IMR-90 (cell line): ENCODE data around the gene SALL2. TPM values are rescaled to one million over a fixed set of nuclear protein-coding genes. Genes with fewer than 3 reads are reported as not detected.

ENCODE experiments used
- ATAC-seq: fragments of 200-7000 bp; cut with Tn5 transposase; 2 replicates; pipeline ENCODE4 v1.9.1; 2020; ENCODE audit warnings: low read depth, mild to moderate bottlenecking, moderate library complexity
- BruUV-seq: library from RNA; stranded (reverse); fragments of 400-500 nt; replicated peaks from 2 replicates; lab custom pipeline; 2021; lab: Mats Ljungman, UMichigan
- CTCF ChIA-PET: fragments of 300-600 bp; formaldehyde crosslinking; extraction: SDS; loops from one replicate; lab custom pipeline; 2021; ENCODE audit warnings: antibody characterized with exemption; lab: Yijun Ruan, JAX
- POLR2A ChIA-PET: fragments of 300-600 bp; sonication (Branson Sonifier 250); formaldehyde crosslinking; loops from one replicate; lab custom pipeline; 2022; ENCODE audit warnings: antibody characterized with exemption; ENCODE audit not compliant: unreplicated experiment; lab: Charles Lee
- DNase-seq: peaks from one replicate; pipeline ENCODE4 v3.0.0; 2013
- H2AFZ ChIP-seq: replicated peaks from 2 replicates; pipeline ENCODE3; 2013; ENCODE audit warnings: low read length, mild to moderate bottlenecking; ENCODE audit not compliant: poor library complexity
- H2AK5ac ChIP-seq: 2 replicates; pipeline ENCODE4 v1.6.1; 2013; ENCODE audit warnings: low read depth, low read length, inconsistent platforms
- H2AK9ac ChIP-seq: replicated peaks from 2 replicates; pipeline ENCODE3; 2013; ENCODE audit warnings: mild to moderate bottlenecking, low read depth, low read length, moderate library complexity; ENCODE audit not compliant: poor library complexity
- H2BK120ac ChIP-seq: 2 replicates; pipeline ENCODE4 v1.6.1; 2013; ENCODE audit warnings: low read depth, low read length, inconsistent platforms
- H2BK15ac ChIP-seq: 3 replicates; pipeline ENCODE4 v1.6.1; 2013; ENCODE audit warnings: low read depth, low read length, inconsistent platforms
- H2BK20ac ChIP-seq: 2 replicates; pipeline ENCODE4 v1.6.1; 2013; ENCODE audit warnings: low read depth, mild to moderate bottlenecking, inconsistent platforms, low read length, moderate library complexity
- H2BK5ac ChIP-seq: 2 replicates; pipeline ENCODE4 v1.6.1; 2013; ENCODE audit warnings: mild to moderate bottlenecking, low read depth, low read length, inconsistent platforms; ENCODE audit not compliant: poor library complexity, severe bottlenecking
- H3K14ac ChIP-seq: replicated peaks from 2 replicates; pipeline ENCODE4 v1.6.1; 2013; ENCODE audit warnings: low read depth, low read length, inconsistent platforms
- H3K18ac ChIP-seq: 2 replicates; pipeline ENCODE4 v1.6.1; 2013; ENCODE audit warnings: low read depth, low read length, control low read depth
- H3K23ac ChIP-seq: 2 replicates; pipeline ENCODE4 v1.6.1; 2013; ENCODE audit warnings: low read depth, low read length, inconsistent platforms
- H3K27ac ChIP-seq: 2 replicates; pipeline ENCODE4 v1.5.1; 2013; ENCODE audit warnings: mild to moderate bottlenecking, control low read depth, low read length; ENCODE audit not compliant: insufficient read depth
- H3K27me3 ChIP-seq: 2 replicates; pipeline ENCODE4 v1.6.1; 2013; ENCODE audit warnings: low read length; ENCODE audit not compliant: control insufficient read depth, insufficient read depth
- H3K36me3 ChIP-seq: 2 replicates; pipeline ENCODE4 v1.6.1; 2013; ENCODE audit warnings: low read length, mixed read lengths; ENCODE audit not compliant: control insufficient read depth, insufficient read depth
- H3K4ac ChIP-seq: 2 replicates; pipeline ENCODE4 v1.6.1; 2013; ENCODE audit warnings: low read depth, low read length, inconsistent platforms
- H3K4me1 ChIP-seq: 2 replicates; pipeline ENCODE4 v1.6.1; 2013; ENCODE audit warnings: low read length, mixed read lengths; ENCODE audit not compliant: control insufficient read depth, insufficient read depth
- H3K4me2 ChIP-seq: 2 replicates; pipeline ENCODE4 v1.6.1; 2013; ENCODE audit warnings: low read depth, mild to moderate bottlenecking, control low read depth, low read length, moderate library complexity
- H3K4me3 ChIP-seq: 2 replicates; pipeline ENCODE4 v1.5.1; 2013; ENCODE audit warnings: low read depth, mild to moderate bottlenecking, control low read depth, low read length, moderate library complexity; ENCODE audit not compliant: insufficient read depth
- H3K56ac ChIP-seq: 2 replicates; pipeline ENCODE4 v1.6.1; 2013; ENCODE audit warnings: low read length, inconsistent platforms; ENCODE audit not compliant: insufficient read depth; ENCODE audit errors: extremely low read depth
- H3K79me1 ChIP-seq, 2 experiments: 2 replicates each; pipeline ENCODE4 v1.6.1; 2013; ENCODE audit warnings: low read length in 2 of 2, inconsistent platforms in 1 of 2, low read depth in 1 of 2
- H3K9ac ChIP-seq: 2 replicates; pipeline ENCODE4 v1.6.1; 2013; ENCODE audit warnings: low read depth, low read length, control low read depth
- H3K9me1 ChIP-seq: 2 replicates; pipeline ENCODE4 v1.6.1; 2013; ENCODE audit warnings: low read length, inconsistent platforms; ENCODE audit not compliant: insufficient read depth
- H3K9me3 ChIP-seq: 2 replicates; pipeline ENCODE4 v1.6.1; 2013; ENCODE audit warnings: low read length; ENCODE audit not compliant: control insufficient read depth, insufficient read depth
- H4K20me1 ChIP-seq: 2 replicates; pipeline ENCODE4 v1.6.1; 2013; ENCODE audit warnings: low read length, inconsistent platforms; ENCODE audit not compliant: insufficient read depth
- H4K5ac ChIP-seq: 2 replicates; pipeline ENCODE4 v1.6.1; 2013; ENCODE audit warnings: mild to moderate bottlenecking, low read depth, low read length, control low read depth
- H4K8ac ChIP-seq, 2 experiments: 2 replicates each; pipeline ENCODE4 v1.6.1; 2013; ENCODE audit warnings: low read depth in 2 of 2, low read length in 2 of 2, control low read depth in 1 of 2, inconsistent platforms in 1 of 2
- H4K91ac ChIP-seq: 2 replicates; pipeline ENCODE4 v1.6.1; 2013; ENCODE audit warnings: low read depth, low read length, inconsistent platforms; ENCODE audit not compliant: insufficient read depth
- BHLHE40 ChIP-seq: fragments of 150-350 bp; IDR thresholded peaks from 2 replicates; pipeline ENCODE4 v1.6.1; 2016; ENCODE audit warnings: mild to moderate bottlenecking, low read depth, low read length
- CTCF ChIP-seq: conservative IDR thresholded peaks from 2 replicates; pipeline ENCODE4 v1.5.1; 2012; ENCODE audit warnings: mild to moderate bottlenecking, low read depth, low read length, improper control_type of control experiment
- FOS ChIP-seq: fragments of 150-350 bp; IDR thresholded peaks from 2 replicates; pipeline ENCODE4 v1.6.1; 2016; ENCODE audit warnings: low read depth, low read length
- MAFK ChIP-seq: IDR thresholded peaks from 2 replicates; pipeline ENCODE4 v1.6.1; 2012; ENCODE audit warnings: low read depth, low read length, improper control_type of control experiment
- MAZ ChIP-seq: IDR thresholded peaks from 2 replicates; pipeline ENCODE4 v1.6.1; 2012; ENCODE audit warnings: low read depth, mild to moderate bottlenecking, low read length, improper control_type of control experiment, moderate library complexity, borderline replicate concordance
- POLR2A ChIP-seq: IDR thresholded peaks from 2 replicates; pipeline ENCODE4 v1.6.1; 2012; ENCODE audit warnings: mild to moderate bottlenecking, low read depth, low read length
- RCOR1 ChIP-seq: IDR thresholded peaks from 2 replicates; pipeline ENCODE4 v1.6.1; 2012; ENCODE audit warnings: mild to moderate bottlenecking, low read length, improper control_type of control experiment; ENCODE audit not compliant: insufficient replicate concordance
- RFX5 ChIP-seq: IDR thresholded peaks from 2 replicates; pipeline ENCODE4 v1.8.0; 2012; ENCODE audit warnings: low read depth, mild to moderate bottlenecking, low read length, moderate library complexity
- SMC3 ChIP-seq: fragments of 150-350 bp; IDR thresholded peaks from 2 replicates; pipeline ENCODE4 v1.6.1; 2016; ENCODE audit warnings: low read depth, mild to moderate bottlenecking, antibody characterized with exemption, low read length, moderate library complexity
- WGBS, 2 experiments: methylation state at CpG; one replicate each; pipeline versions ENCODE4 v1.1.5 to v1.1.7; 2013; ENCODE audit warnings: missing lambda C conversion rate in 2 of 2; ENCODE audit not compliant: insufficient read length in 1 of 2; ENCODE audit errors: extremely low coverage in 2 of 2; 5-methylcytosine and 5-hydroxymethylcytosine counted together
- dilution Hi-C: fragments of 300-500 bp; cut with HindIII; formaldehyde crosslinking; loops from one replicate; pipeline ENCODE4 v1.14.3; 2018; ENCODE audit warnings: low sequenced_read_pairs; ENCODE audit not compliant: unreplicated experiment
- in situ Hi-C: fragments of 300-500 bp; cut with MboI; formaldehyde crosslinking; loops from 3 replicates; pipeline ENCODE4 v1.14.3; 2019; ENCODE audit warnings: low sequenced_read_pairs, inconsistent platforms, mixed read lengths
- intact Hi-C: fragments of 100-400 bp; cut with micrococcal nuclease; formaldehyde crosslinking; loops from 2 replicates; pipeline ENCODE4 v1.10.0; 2022
- polyA plus RNA-seq, 3 experiments: library from polyadenylated mRNA; depleted of rRNA; stranded (reverse); fragments of >200 nt; gene quantifications; 2 replicates each; pipeline ENCODE4 v1.2.3, GENCODE V29; 2012; ENCODE audit warnings: low replicate concordance in 1 of 3
- total RNA-seq: library from RNA; depleted of rRNA; stranded (reverse); fragments of >200 nt; gene quantifications from 2 replicates; pipeline ENCODE4 v1.2.3, GENCODE V29; 2012
- TF ChIP-seq, protein P1 (sequence below): fragments of 150-350 bp; IDR thresholded peaks from 2 replicates; pipeline ENCODE4 v1.6.1; 2017; ENCODE audit warnings: mild to moderate bottlenecking, antibody characterized with exemption, low read length, low read depth

The SALL2 gene
- total and polyA plus RNA-seq, 2 of the 4 experiments (the other 2 are of a cell fraction): 2.9 to 10.1 TPM

- TF ChIP-seq, protein P1, sequence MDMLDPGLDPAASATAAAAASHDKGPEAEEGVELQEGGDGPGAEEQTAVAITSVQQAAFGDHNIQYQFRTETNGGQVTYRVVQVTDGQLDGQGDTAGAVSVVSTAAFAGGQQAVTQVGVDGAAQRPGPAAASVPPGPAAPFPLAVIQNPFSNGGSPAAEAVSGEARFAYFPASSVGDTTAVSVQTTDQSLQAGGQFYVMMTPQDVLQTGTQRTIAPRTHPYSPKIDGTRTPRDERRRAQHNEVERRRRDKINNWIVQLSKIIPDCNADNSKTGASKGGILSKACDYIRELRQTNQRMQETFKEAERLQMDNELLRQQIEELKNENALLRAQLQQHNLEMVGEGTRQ: no peak
Observed at GRCh38 chr14:21524575-21525490, 1.3 kb downstream of the SALL2 start (continued).

GRCh38 chr14:21523203-21523602 is 2.9 kb downstream of the SALL2 start:
- TF ChIP-seq BHLHE40 (no peak), RFX5 (no peak), POLR2A (no peak), MAFK (no peak), SMC3 (no peak), CTCF (no peak), FOS (no peak), MAZ (no peak), RCOR1 (no peak)
- no TSS peak for BruUV-seq
- POLR2A ChIA-PET: no interaction called here

More at GRCh38 chr14:21523203-21523602, 2.9 kb downstream of the SALL2 start:
- in situ Hi-C loops: no loop called here
- H3K4ac ChIP-seq: no peak overlapping the region
- H4K91ac ChIP-seq: no peak overlapping the region
- H2BK120ac ChIP-seq: no peak overlapping the region
- intact Hi-C loops: no loop called here
- peaks cover 4% of the 10 kb centered on the region for H3K4me1 ChIP-seq
- no peak overlapping the region for H3K14ac ChIP-seq
- H2BK15ac ChIP-seq: no peak overlapping the region
- no peak overlapping the region for H2AK9ac ChIP-seq
- ATAC-seq: no peak
- peaks cover 15% of the 10 kb centered on the region; the same call in 1 of the 2 replicates for H3K36me3 ChIP-seq
- no peak overlapping the region for H3K23ac ChIP-seq
- H3K9ac ChIP-seq: no peak overlapping the region
- no peak overlapping the region for H3K4me2 ChIP-seq
- CTCF ChIA-PET: no interaction called here
- no peaks in the 10 kb centered on the region; the same call in 1 of the 2 replicates for H4K20me1 ChIP-seq
- H3K27ac ChIP-seq: no peak overlapping the region
- no peaks in the 10 kb centered on the region for H3K27me3 ChIP-seq
- dilution Hi-C loops: no loop called here
- H3K9me1 ChIP-seq: peaks cover 4% of the 10 kb centered on the region
- H3K56ac ChIP-seq: no peak overlapping the region
- WGBS, 2 experiments: 96% methylated on average over 5 of the region's 7 CpGs; no CpG with 5 or more reads in 1 of the 2 experiments
- H3K9me3 ChIP-seq: no peaks in the 10 kb centered on the region
- H2BK5ac ChIP-seq: no peak overlapping the region
- no peak overlapping the region for H3K18ac ChIP-seq
- H4K5ac ChIP-seq: no peak overlapping the region
- no peak overlapping the region for H2AFZ ChIP-seq
- peaks cover 0 to 19% of the 10 kb centered on the region in 2 experiments; a peak in 2 of 4 replicates for H3K79me1 ChIP-seq
- DNase-seq: no peak
- H2BK20ac ChIP-seq: no peak overlapping the region
- no peak overlapping the region for H3K4me3 ChIP-seq
- H2AK5ac ChIP-seq: no peak overlapping the region
- no peak overlapping the region for H4K8ac ChIP-seq
